Activated T-helper 1 cell treated with anti-CD3 and anti-CD28 coated beads, Interleukin-12 subunit alpha, Interleukin-12 subunit beta, Interleukin-2, Interleukin-4 antibody, amounts not matched to agents 30 ng/mL and 10 ng/mL and 1 ng/mL, durations not matched to agents 14 hours and 24 hours and 36 hours (primary cell): ENCODE results near the gene MAPK10. TPM values are rescaled to one million over a fixed set of nuclear protein-coding genes. Genes with fewer than 3 reads are reported as not detected.
"Not testable (repeated sequence)": the region's sequence is repeated elsewhere in the genome, so short reads cannot be mapped to it uniquely, and the experiment has no call there.

Source experiments
- DNase-seq: peaks from one replicate; pipeline ENCODE4 v3.0.0; 2021; ENCODE audit warnings: low spot score
- H3K27ac Mint-ChIP-seq: one replicate; pipeline ENCODE4 v1.8.0; 2021; ENCODE audit warnings: mild to moderate bottlenecking, mixed read lengths
- H3K27me3 Mint-ChIP-seq: one replicate; pipeline ENCODE4 v1.8.0; 2022; ENCODE audit warnings: mild to moderate bottlenecking, moderate library complexity, mixed read lengths; ENCODE audit not compliant: insufficient read depth
- H3K36me3 Mint-ChIP-seq: one replicate; pipeline ENCODE4 v1.8.0; 2021; ENCODE audit warnings: low read depth, mixed read lengths
- H3K4me1 Mint-ChIP-seq: one replicate; pipeline ENCODE4 v1.8.0; 2021; ENCODE audit warnings: low read depth, mixed read lengths
- H3K4me3 Mint-ChIP-seq: one replicate; pipeline ENCODE4 v1.8.0; 2021; ENCODE audit warnings: mild to moderate bottlenecking, moderate library complexity, mixed read lengths
- H3K9me3 Mint-ChIP-seq: one replicate; pipeline ENCODE4 v1.8.0; 2021; ENCODE audit warnings: mixed read lengths
- intact Hi-C: fragments of 100-400 bp; cut with micrococcal nuclease; formaldehyde crosslinking; loops from one replicate; pipeline ENCODE4 v1.15.1; 2024
- total RNA-seq: library from RNA; stranded (reverse); gene quantifications from 2 replicates; pipeline ENCODE4 v1.2.3, GENCODE V29; 2022

Gene MAPK10
- total RNA-seq, 1 donor from 2014 or later = not detected

GRCh38 chr4:86330961-86331742 is 28.7 kb downstream of the MAPK10 start:
- intact Hi-C loops = no loop called here

GRCh38 chr4:86330411-86330810 is 29.4 kb downstream of the MAPK10 start:
- H3K9me3 Mint-ChIP-seq, DNase-seq, H3K4me1 Mint-ChIP-seq, H3K36me3 Mint-ChIP-seq, H3K4me3 Mint-ChIP-seq, intact Hi-C loops, H3K27me3 Mint-ChIP-seq, H3K27ac Mint-ChIP-seq: not testable (repeated sequence)

More at GRCh38 chr4:86330961-86331742, 28.7 kb downstream of the MAPK10 start:
- H3K27ac Mint-ChIP-seq = no peak overlapping the region
- H3K9me3 Mint-ChIP-seq = no peaks in the 10 kb centered on the region
- H3K36me3 Mint-ChIP-seq = no peaks in the 10 kb centered on the region
- DNase-seq = no peak
- no peaks in the 10 kb centered on the region for H3K27me3 Mint-ChIP-seq
- no peaks in the 10 kb centered on the region for H3K4me1 Mint-ChIP-seq
- no peak overlapping the region for H3K4me3 Mint-ChIP-seq

- intact Hi-C loops = no loop called here
- H3K27me3 Mint-ChIP-seq = no peaks in the 10 kb centered on the region
- DNase-seq = no peak
- no peaks in the 10 kb centered on the region for H3K9me3 Mint-ChIP-seq
- no peaks in the 10 kb centered on the region for H3K4me1 Mint-ChIP-seq
- H3K4me3 Mint-ChIP-seq = no peak overlapping the region
- H3K36me3 Mint-ChIP-seq = no peaks in the 10 kb centered on the region
- H3K27ac Mint-ChIP-seq = no peak overlapping the region
These were observed 30.4 kb downstream of the MAPK10 start for GRCh38 chr4:86329431-86329830.

- intact Hi-C loops = no loop called here
- H3K4me3 Mint-ChIP-seq = no peak overlapping the region
- no peaks in the 10 kb centered on the region for H3K27me3 Mint-ChIP-seq
- H3K9me3 Mint-ChIP-seq = no peaks in the 10 kb centered on the region
- no peaks in the 10 kb centered on the region for H3K36me3 Mint-ChIP-seq
- no peaks in the 10 kb centered on the region for H3K4me1 Mint-ChIP-seq
- DNase-seq = no peak
- no peak overlapping the region for H3K27ac Mint-ChIP-seq
These were observed 33.5 kb downstream of the MAPK10 start for GRCh38 chr4:86326400-86326799.

GRCh38 chr4:86319390-86319789 is 40.5 kb downstream of the MAPK10 start:
- H3K4me1 Mint-ChIP-seq = no peaks in the 10 kb centered on the region
- no peaks in the 10 kb centered on the region for H3K9me3 Mint-ChIP-seq
- H3K36me3 Mint-ChIP-seq = no peaks in the 10 kb centered on the region
- no peak overlapping the region for H3K4me3 Mint-ChIP-seq
- H3K27ac Mint-ChIP-seq = no peak overlapping the region
- peaks cover 2% of the 10 kb centered on the region for H3K27me3 Mint-ChIP-seq
- intact Hi-C loops = no loop called here
- DNase-seq = no peak

- intact Hi-C loops = no loop called here
- H3K36me3 Mint-ChIP-seq = no peaks in the 10 kb centered on the region
- H3K27ac Mint-ChIP-seq = no peak overlapping the region
These were observed 44.3 kb downstream of the MAPK10 start for GRCh38 chr4:86315579-86315978.

GRCh38 chr4:86313656-86314055 is 46.2 kb downstream of the MAPK10 start:
- no peaks in the 10 kb centered on the region for H3K36me3 Mint-ChIP-seq
- intact Hi-C loops = no loop called here

More at GRCh38 chr4:86315579-86315978, 44.3 kb downstream of the MAPK10 start:
- H3K4me1 Mint-ChIP-seq = no peaks in the 10 kb centered on the region
- H3K27me3 Mint-ChIP-seq = peaks cover 2% of the 10 kb centered on the region
- no peaks in the 10 kb centered on the region for H3K9me3 Mint-ChIP-seq
- DNase-seq = no peak
- no peak overlapping the region for H3K4me3 Mint-ChIP-seq

GRCh38 chr4:86307432-86307831 is 52.4 kb downstream of the MAPK10 start:
- Mint-ChIP-seq H3K27ac (no peak overlapping the region), H3K36me3 (no peaks in the 10 kb centered on the region), H3K27me3 (no peaks in the 10 kb centered on the region), H3K4me3 (no peak overlapping the region), H3K9me3 (no peaks in the 10 kb centered on the region), H3K4me1 (no peaks in the 10 kb centered on the region)
- intact Hi-C loops = no loop called here
- no peak for DNase-seq

More at GRCh38 chr4:86313656-86314055, 46.2 kb downstream of the MAPK10 start:
- no peak for DNase-seq
- H3K4me3 Mint-ChIP-seq = no peak overlapping the region
- no peak overlapping the region for H3K27ac Mint-ChIP-seq
- H3K4me1 Mint-ChIP-seq = no peaks in the 10 kb centered on the region
- H3K9me3 Mint-ChIP-seq = no peaks in the 10 kb centered on the region
- H3K27me3 Mint-ChIP-seq = no peaks in the 10 kb centered on the region

GRCh38 chr4:86306816-86307215 is 53.0 kb downstream of the MAPK10 start:
- Mint-ChIP-seq H3K27me3 (peaks cover 1% of the 10 kb centered on the region), H3K4me3 (no peak overlapping the region), H3K4me1 (no peaks in the 10 kb centered on the region), H3K9me3 (no peaks in the 10 kb centered on the region), H3K27ac (no peak overlapping the region), H3K36me3 (no peaks in the 10 kb centered on the region)
- intact Hi-C loops = no loop called here
- DNase-seq = no peak

GRCh38 chr4:86302830-86303229 is 57.0 kb downstream of the MAPK10 start:
- no peaks in the 10 kb centered on the region for H3K36me3 Mint-ChIP-seq
- H3K27ac Mint-ChIP-seq = no peak overlapping the region
- DNase-seq = no peak
- no peak overlapping the region for H3K4me3 Mint-ChIP-seq
- H3K27me3 Mint-ChIP-seq = peaks cover 1% of the 10 kb centered on the region
- no peaks in the 10 kb centered on the region for H3K4me1 Mint-ChIP-seq
- intact Hi-C loops = no loop called here
- H3K9me3 Mint-ChIP-seq = no peaks in the 10 kb centered on the region

- intact Hi-C loops = no loop called here
- Mint-ChIP-seq H3K27me3 (peaks cover 1% of the 10 kb centered on the region), H3K27ac (no peak overlapping the region), H3K4me3 (no peak overlapping the region), H3K36me3 (no peaks in the 10 kb centered on the region), H3K4me1 (no peaks in the 10 kb centered on the region), H3K9me3 (no peaks in the 10 kb centered on the region)
- DNase-seq = no peak
These were observed 57.6 kb downstream of the MAPK10 start for GRCh38 chr4:86302251-86302650.

- H3K27ac Mint-ChIP-seq = no peak overlapping the region
- peaks cover 1% of the 10 kb centered on the region for H3K27me3 Mint-ChIP-seq
- no peaks in the 10 kb centered on the region for H3K4me1 Mint-ChIP-seq
- intact Hi-C loops = no loop called here
- H3K36me3 Mint-ChIP-seq = no peaks in the 10 kb centered on the region
- DNase-seq = no peak
- no peak overlapping the region for H3K4me3 Mint-ChIP-seq
- H3K9me3 Mint-ChIP-seq = no peaks in the 10 kb centered on the region
These were observed 59.3 kb downstream of the MAPK10 start for GRCh38 chr4:86300516-86300915.

- no peak overlapping the region for H3K27ac Mint-ChIP-seq
- no peaks in the 10 kb centered on the region for H3K4me1 Mint-ChIP-seq
- no peaks in the 10 kb centered on the region for H3K36me3 Mint-ChIP-seq
- DNase-seq = no peak
- H3K9me3 Mint-ChIP-seq = no peaks in the 10 kb centered on the region
- intact Hi-C loops = no loop called here
- H3K27me3 Mint-ChIP-seq = no peaks in the 10 kb centered on the region
- H3K4me3 Mint-ChIP-seq = no peak overlapping the region
These were observed 63.0 kb downstream of the MAPK10 start for GRCh38 chr4:86296865-86297264.

- Mint-ChIP-seq H3K4me3 (no peak overlapping the region), H3K4me1 (no peaks in the 10 kb centered on the region)
- intact Hi-C loops = no loop called here
These were observed 65.0 kb downstream of the MAPK10 start for GRCh38 chr4:86294883-86295282.

More at GRCh38 chr4:86294883-86295282, 65.0 kb downstream of the MAPK10 start:
- Mint-ChIP-seq H3K27me3 (no peaks in the 10 kb centered on the region), H3K36me3 (no peaks in the 10 kb centered on the region), H3K9me3 (no peaks in the 10 kb centered on the region), H3K27ac (no peak overlapping the region)
- DNase-seq = no peak
